Right lobe of liver (tissue), 4 donors: ENCODE data around the gene WDR75.

Source experiments
- POLR2A ChIP-seq: fragments of 450-650 bp; IDR thresholded peaks from one replicate; pipeline ENCODE4 v1.6.1; 2017; ENCODE audit warnings: antibody characterized with exemption, mild to moderate bottlenecking
- TF ChIP-seq, protein P1 (sequence below), 4 donors: fragments of 200-600 bp in 3 of 4; fragments of 450-650 bp in 1 of 4; IDR thresholded peaks; one replicate each; pipeline versions ENCODE4 v1.5.1 to v1.8.0; 2016 to 2022; ENCODE audit warnings: antibody characterized with exemption in 4 of 4, mild to moderate bottlenecking in 2 of 4
- donor health status: DM: no; HTN: no; CAD: no.
- donor health status: DM: no; HTN: no; CAD: no.
- donor health status: DM: no; HTN: yes; CAD: no.

GRCh38 chr2:189467160-189467559, 25.9 kb downstream of the WDR75 start:
- TF ChIP-seq POLR2A: no peak
- TF ChIP-seq, protein P1, sequence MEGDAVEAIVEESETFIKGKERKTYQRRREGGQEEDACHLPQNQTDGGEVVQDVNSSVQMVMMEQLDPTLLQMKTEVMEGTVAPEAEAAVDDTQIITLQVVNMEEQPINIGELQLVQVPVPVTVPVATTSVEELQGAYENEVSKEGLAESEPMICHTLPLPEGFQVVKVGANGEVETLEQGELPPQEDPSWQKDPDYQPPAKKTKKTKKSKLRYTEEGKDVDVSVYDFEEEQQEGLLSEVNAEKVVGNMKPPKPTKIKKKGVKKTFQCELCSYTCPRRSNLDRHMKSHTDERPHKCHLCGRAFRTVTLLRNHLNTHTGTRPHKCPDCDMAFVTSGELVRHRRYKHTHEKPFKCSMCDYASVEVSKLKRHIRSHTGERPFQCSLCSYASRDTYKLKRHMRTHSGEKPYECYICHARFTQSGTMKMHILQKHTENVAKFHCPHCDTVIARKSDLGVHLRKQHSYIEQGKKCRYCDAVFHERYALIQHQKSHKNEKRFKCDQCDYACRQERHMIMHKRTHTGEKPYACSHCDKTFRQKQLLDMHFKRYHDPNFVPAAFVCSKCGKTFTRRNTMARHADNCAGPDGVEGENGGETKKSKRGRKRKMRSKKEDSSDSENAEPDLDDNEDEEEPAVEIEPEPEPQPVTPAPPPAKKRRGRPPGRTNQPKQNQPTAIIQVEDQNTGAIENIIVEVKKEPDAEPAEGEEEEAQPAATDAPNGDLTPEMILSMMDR (IDR thresholded peaks at IDR 0.05): no peak
